GM21529 (cell line): Measurements from ENCODE around the gene ARHGEF16.

Experiments
- ATAC-seq: cut with Tn5 transposase; IDR thresholded peaks from one replicate; pipeline ENCODE4 v1.9.1; 2021; ENCODE audit not compliant: unreplicated experiment

ARHGEF16 gene

GRCh38 chr1:3453891-3454810 is at the start of gene ARHGEF16:
TSS of gene ARHGEF16 (plus strand) at chr1:3454665. CDS start at chr1:3463085, 8,420 bp downstream.
- no peak for ATAC-seq

- ATAC-seq: no peak
These were observed 49.7 kb upstream of the ARHGEF16 start for GRCh38 chr1:3404801-3405200.

- ATAC-seq: no peak
These were observed 49.0 kb upstream of the ARHGEF16 start for GRCh38 chr1:3405491-3405890.

- ATAC-seq: no peak
These were observed 48.2 kb upstream of the ARHGEF16 start for GRCh38 chr1:3405974-3406867.

GRCh38 chr1:3407021-3407420 is 47.4 kb upstream of the ARHGEF16 start:
- no peak for ATAC-seq

GRCh38 chr1:3408751-3409266 is 45.7 kb upstream of the ARHGEF16 start:
- ATAC-seq: no peak

GRCh38 chr1:3409366-3410141 is 44.9 kb upstream of the ARHGEF16 start:
- no peak for ATAC-seq

- no peak for ATAC-seq
These were observed 44.1 kb upstream of the ARHGEF16 start for GRCh38 chr1:3410142-3410925.

GRCh38 chr1:3411806-3412205 is 42.7 kb upstream of the ARHGEF16 start:
- ATAC-seq: no peak

GRCh38 chr1:3412376-3412775 is 42.1 kb upstream of the ARHGEF16 start:
- ATAC-seq: no peak

GRCh38 chr1:3413975-3414710 is 40.3 kb upstream of the ARHGEF16 start:
- ATAC-seq: no peak

GRCh38 chr1:3415260-3416090 is 39.0 kb upstream of the ARHGEF16 start:
- ATAC-seq: no peak

GRCh38 chr1:3417082-3417739 is 37.3 kb upstream of the ARHGEF16 start:
- no peak for ATAC-seq

GRCh38 chr1:3417934-3418333 is 36.5 kb upstream of the ARHGEF16 start:
- no peak for ATAC-seq

GRCh38 chr1:3418600-3418999 is 35.9 kb upstream of the ARHGEF16 start:
- no peak for ATAC-seq

GRCh38 chr1:3419415-3420204 is 34.9 kb upstream of the ARHGEF16 start:
- no peak for ATAC-seq
